HG02884 (cell line): ENCODE data around the gene NRP2.

Experiments used
- ATAC-seq: cut with Tn5 transposase; IDR thresholded peaks from one replicate; pipeline ENCODE4 v1.9.1; 2021; ENCODE audit warnings: mild to moderate bottlenecking, moderate library complexity; ENCODE audit not compliant: unreplicated experiment

NRP2 gene

GRCh38 chr2:205682239-205682970, at the start of gene NRP2:
Gene NRP2, plus strand, starts transcription at chr2:205682501. Its CDS starts 790 bp downstream, at chr2:205683291.
- peak; percentile 56 for ATAC-seq

DNA sequence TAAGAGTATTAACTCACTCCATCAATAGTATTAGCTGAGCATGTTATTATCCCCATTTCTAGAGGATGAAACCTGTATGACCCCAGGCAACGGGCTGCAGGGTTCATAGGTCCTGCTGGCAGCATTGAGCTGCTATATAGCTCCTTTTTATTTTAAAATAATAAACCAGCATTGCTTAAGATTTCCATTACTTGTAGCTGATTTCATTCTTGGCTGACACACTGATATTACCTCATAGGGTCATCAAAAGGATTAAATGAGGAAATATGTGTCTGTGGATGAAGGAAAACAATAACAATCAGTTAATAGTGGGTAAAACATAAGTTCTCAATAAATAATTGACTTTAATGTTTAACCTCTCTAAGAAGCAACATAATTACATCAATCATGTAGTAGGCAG, 48.3 kb upstream of the NRP2 start:
- ATAC-seq: no peak

GRCh38 chr2:205636549-205637319, 45.6 kb upstream of the NRP2 start:
- no peak for ATAC-seq

DNA sequence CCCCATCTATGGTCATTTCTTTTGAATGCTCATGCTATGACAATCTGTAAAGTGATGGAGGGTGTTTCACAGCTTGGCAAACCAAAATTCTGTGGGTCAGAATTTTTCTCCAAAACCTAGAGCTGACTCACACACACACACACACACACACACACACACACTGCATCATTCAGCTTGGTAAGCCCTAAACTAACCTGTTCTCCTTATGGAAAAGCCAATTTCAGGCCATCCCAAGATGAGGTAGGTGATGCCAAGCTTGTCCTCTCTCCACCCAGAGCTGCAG, 45.0 kb upstream of the NRP2 start:
- no peak for ATAC-seq

DNA sequence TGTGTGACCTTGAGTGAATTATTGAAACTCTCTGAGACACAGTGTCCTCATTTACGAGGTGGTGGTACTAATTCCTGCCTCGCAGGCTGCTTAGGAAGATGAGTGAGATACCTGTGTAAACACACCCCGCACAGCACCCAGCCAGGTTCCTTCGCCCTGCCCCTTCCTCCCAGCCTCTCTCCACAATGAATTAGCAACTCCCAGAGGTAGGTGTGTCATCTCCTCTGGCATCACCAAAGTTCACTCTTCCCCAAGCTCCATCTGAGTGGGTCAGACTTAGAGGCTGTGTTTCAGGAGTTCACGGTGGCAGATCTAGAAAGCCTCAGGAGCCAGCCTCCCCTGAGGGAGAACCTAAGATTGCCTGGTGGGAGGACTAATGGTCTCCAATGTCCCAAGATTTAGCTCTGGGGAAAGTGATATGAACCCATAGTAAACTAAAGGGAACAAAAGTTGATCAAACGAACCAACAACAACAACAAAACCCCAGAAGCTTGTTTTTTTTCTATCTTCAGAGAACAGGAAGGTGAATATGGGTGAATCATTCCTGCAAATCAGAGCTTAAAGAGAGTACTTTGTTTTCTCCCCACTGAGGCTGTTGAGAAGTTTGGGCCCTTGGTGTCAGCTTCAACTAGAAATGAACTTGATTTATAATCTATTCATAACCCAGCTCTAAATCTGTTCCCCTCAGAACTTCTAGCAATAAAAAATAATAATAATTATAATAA, 44.4 kb upstream of the NRP2 start:
- no peak for ATAC-seq

- ATAC-seq: no peak
These were observed 41.6 kb upstream of the NRP2 start for GRCh38 chr2:205640716-205641115.

- no peak for ATAC-seq
These were observed 39.5 kb upstream of the NRP2 start for GRCh38 chr2:205642599-205643356.

GRCh38 chr2:205643391-205643885, 38.9 kb upstream of the NRP2 start:
- ATAC-seq: no peak

GRCh38 chr2:205644018-205644417, 38.3 kb upstream of the NRP2 start:
- no peak for ATAC-seq

DNA sequence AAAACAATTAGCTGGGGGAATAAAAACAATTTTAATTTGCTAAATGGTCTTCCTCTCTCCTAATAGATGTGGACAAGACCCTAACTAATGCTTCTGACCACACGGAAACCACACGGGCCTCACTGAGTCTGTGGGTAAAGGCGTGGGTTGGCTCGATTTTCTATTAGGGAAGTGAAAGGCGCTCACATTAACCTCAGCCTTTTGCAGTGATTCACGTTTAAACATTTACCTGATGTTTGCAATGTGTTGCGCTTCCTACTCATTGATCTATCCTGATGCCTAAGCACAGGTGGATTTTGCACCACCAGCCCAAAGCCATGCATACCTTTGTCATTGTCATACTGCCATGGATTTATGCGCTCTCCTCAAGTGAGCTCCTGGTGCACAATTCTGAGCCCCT, 35.6 kb upstream of the NRP2 start:
- peak; percentile 99 for ATAC-seq

GRCh38 chr2:205650450-205650849, 31.9 kb upstream of the NRP2 start:
- ATAC-seq: no peak

GRCh38 chr2:205650931-205651330, 31.4 kb upstream of the NRP2 start:
- no peak for ATAC-seq

- no peak for ATAC-seq
These were observed 30.6 kb upstream of the NRP2 start for GRCh38 chr2:205651719-205652118.

DNA sequence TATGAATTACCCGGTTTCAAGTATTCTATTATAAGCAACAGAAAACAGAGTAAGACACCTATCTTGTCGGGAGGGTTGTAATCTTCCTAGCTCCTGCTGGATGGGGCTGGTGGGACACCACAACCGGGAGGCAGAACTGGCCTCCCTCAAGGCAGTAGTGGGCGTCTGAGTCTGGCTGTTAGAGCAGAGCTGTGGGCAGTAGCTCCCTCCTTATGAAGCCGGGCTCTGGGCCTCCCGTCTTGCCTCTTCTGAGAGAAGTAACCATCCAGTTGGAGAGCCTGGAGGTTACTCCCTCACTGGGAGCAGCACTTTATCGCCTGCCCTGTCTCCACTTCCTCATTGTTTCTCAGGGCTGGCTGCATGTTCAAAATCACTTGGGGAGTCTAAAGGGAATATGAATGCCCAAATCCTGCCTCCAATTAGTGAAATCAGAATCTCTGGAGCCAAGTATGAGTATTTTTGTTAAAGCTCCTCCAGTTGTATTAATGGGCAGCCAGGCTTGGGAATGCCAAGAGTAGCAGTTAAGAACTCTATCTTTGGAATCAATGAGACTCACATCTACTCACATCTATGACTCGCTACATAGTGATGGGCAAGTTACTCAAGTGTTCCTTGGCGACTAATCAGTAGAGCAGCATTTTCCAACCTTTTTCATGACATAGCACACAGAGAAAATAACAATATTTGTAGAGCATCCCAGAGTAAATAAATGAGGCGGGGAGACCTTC, 27.3 kb upstream of the NRP2 start:
- ATAC-seq: no peak

DNA sequence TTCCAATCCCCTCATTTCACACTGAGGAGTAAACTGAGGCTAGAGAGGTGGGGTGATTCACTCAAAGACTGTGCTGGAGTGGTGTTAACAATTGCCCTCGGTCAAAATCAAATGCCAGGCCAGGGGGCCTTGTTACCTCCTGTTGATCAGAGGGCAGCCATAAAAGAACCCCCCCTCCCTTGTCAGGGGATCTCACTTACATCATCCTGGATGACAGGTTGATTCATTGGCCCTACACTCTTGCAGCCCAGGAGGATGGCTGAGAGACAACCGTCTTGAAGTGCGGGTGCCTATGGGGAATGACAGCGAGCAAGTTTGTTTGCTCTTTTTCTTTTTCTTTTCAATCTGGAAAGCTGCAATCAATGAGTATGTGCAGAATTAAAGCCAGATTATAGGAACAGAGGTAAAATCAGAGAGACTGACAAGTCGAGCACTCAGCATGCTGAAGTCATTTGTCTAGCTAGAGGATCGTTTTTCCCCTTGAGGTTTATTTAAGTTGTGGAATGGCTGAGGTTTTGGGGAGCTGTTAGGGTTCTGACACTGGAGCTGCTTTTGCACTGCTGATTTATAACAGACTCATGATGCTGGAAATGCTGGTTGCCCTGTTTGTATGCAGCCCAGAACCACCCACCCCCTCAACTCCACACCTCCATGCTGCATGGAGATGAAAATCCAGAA, 26.4 kb upstream of the NRP2 start:
- ATAC-seq: no peak

GRCh38 chr2:205656461-205656860, 25.8 kb upstream of the NRP2 start:
- ATAC-seq: no peak

- no peak for ATAC-seq
These were observed 25.4 kb upstream of the NRP2 start for GRCh38 chr2:205656941-205657340.

- no peak for ATAC-seq
These were observed 24.7 kb upstream of the NRP2 start for GRCh38 chr2:205657579-205657978.

- no peak for ATAC-seq
These were observed 24.2 kb upstream of the NRP2 start for GRCh38 chr2:205658068-205658467.

GRCh38 chr2:205658572-205658971, 23.7 kb upstream of the NRP2 start:
- ATAC-seq: no peak
